Measurements from ENCODE around the gene INPP5J.

The INPP5J gene

GRCh38 chr22:31178859-31179258, 56.1 kb downstream of the INPP5J start:
- intact Hi-C loops (cut with DNase I; ENCODE audit: low total_unique reads), result no loop called here
- H3K27me3 ChIP-seq, result no peaks in the 10 kb centered on the region
- no peaks in the 10 kb centered on the region for H3K9me3 ChIP-seq
- TF ChIP-seq CTCF (IDR thresholded peaks at IDR 0.05), result no peak
- H3K4me3 ChIP-seq, result no peak overlapping the region
- DNase-seq, result no peak
- H3K4me1 ChIP-seq, result peaks cover 0 to 56% (median 27%) of the 10 kb centered on the region in 4 donors
- H3K36me3 ChIP-seq, result peaks cover 4 to 20% (median 11%) of the 10 kb centered on the region in 3 donors
- H3K27ac ChIP-seq, result peak overlapping the region; percentile 12 to 43

GRCh38 chr22:31179345-31179744, 56.6 kb downstream of the INPP5J start:
- intact Hi-C loops (cut with DNase I; ENCODE audit: low total_unique reads), result no loop called here
- Histone ChIP-seq H3K4me1 (peaks cover 0 to 51% (median 22%) of the 10 kb centered on the region in 4 donors), H3K9me3 (no peaks in the 10 kb centered on the region), H3K4me3 (no peak overlapping the region), H3K36me3 (peaks cover 4 to 24% (median 11%) of the 10 kb centered on the region in 3 donors), H3K27ac (peak overlapping the region; percentile 12 to 43), H3K27me3 (no peaks in the 10 kb centered on the region)
- TF ChIP-seq CTCF (IDR thresholded peaks at IDR 0.05), result no peak
- no peak for DNase-seq

GRCh38 chr22:31184015-31184414, 61.2 kb downstream of the INPP5J start:
- Histone ChIP-seq H3K27ac (no peak overlapping the region), H3K27me3 (no peaks in the 10 kb centered on the region), H3K9me3 (no peaks in the 10 kb centered on the region), H3K36me3 (peaks cover 14 to 52% (median 20%) of the 10 kb centered on the region in 3 donors), H3K4me1 (peaks cover 0 to 17% (median 8%) of the 10 kb centered on the region in 4 donors), H3K4me3 (no peak overlapping the region)
- no peak for TF ChIP-seq CTCF (IDR thresholded peaks at IDR 0.05)
- DNase-seq, result no peak
- intact Hi-C loops (cut with DNase I; ENCODE audit: low total_unique reads), result no loop called here

All from tibial artery (tissue), 4 donors.